SK-N-MC (cell line): ENCODE measurements around the gene TMEM63C.

Experiments used
- EZH2 ChIP-seq: fragments of 200-600 bp; sonication (generic); IDR thresholded peaks from one replicate; pipeline ENCODE4 v1.6.1; 2017; ENCODE audit warnings: antibody characterized with exemption
- POLR2AphosphoS5 ChIP-seq: IDR thresholded peaks from 2 replicates; pipeline ENCODE4 v1.6.1; 2012; ENCODE audit warnings: mild to moderate bottlenecking, low read depth, low read length, borderline replicate concordance

- TF ChIP-seq EZH2 (no peak), POLR2AphosphoS5 (no peak)
Observed at GRCh38 chr14:77199590-77199989, 18.0 kb downstream of the TMEM63C start.
